ENCODE measurements around the gene HGFAC.

DNA sequence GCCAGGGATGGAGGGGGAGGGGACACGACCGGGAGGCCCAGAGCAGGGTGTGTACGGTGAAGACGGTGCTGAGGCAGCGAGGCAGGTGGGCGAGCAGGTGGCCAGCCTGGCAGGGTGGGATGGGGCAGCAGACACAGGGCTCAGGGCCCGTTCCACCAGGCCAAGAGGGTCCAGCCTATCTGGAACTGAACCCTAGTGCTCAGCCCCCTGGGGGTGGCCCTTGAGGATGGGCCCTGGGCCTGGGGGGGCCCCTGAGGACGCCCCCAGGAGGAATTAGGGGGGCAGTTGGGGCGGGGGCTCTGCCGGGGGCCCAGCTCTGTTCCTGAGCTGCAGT lies 3.0 kb upstream of the HGFAC start:
- no peak for TF ChIP-seq EZH2 (IDR thresholded peaks at IDR 0.05)
- TF ChIP-seq FOXP2 (optimal IDR thresholded peaks at IDR 0.05; ENCODE audit: control extremely low read depth, extremely low read length, insufficient read depth) = no peak

Measured in SK-N-MC (cell line).